HepG2 (cell line): Measurements from ENCODE around the gene QKI. TPM values are rescaled to one million over a fixed set of nuclear protein-coding genes. Genes with fewer than 3 reads are reported as not detected.

Experiments
- ATF1 ChIP-seq: IDR thresholded peaks from 2 replicates; pipeline ENCODE4 v1.6.1; 2016; ENCODE audit warnings: mild to moderate bottlenecking, control low read depth
- GFI1 ChIP-seq: sonication (generic); formaldehyde crosslinking; IDR thresholded peaks from 2 replicates; pipeline ENCODE4 v1.5.0; 2020; ENCODE audit warnings: missing genetic modification reagents, mild to moderate bottlenecking, borderline replicate concordance
- KLF13 ChIP-seq: sonication (generic); formaldehyde crosslinking; IDR thresholded peaks from 2 replicates; pipeline ENCODE4 v1.4.0; 2020; ENCODE audit warnings: mild to moderate bottlenecking, missing genetic modification reagents
- MAFG ChIP-seq: sonication (generic); formaldehyde crosslinking; IDR thresholded peaks from 2 replicates; pipeline ENCODE4 v1.5.1; 2020; ENCODE audit warnings: mild to moderate bottlenecking, missing genetic modification reagents
- MYC ChIP-seq: sonication (generic); formaldehyde crosslinking; IDR thresholded peaks from 2 replicates; pipeline ENCODE4 v1.9.0; 2021; ENCODE audit warnings: missing genetic modification reagents, borderline replicate concordance
- NCOA1 ChIP-seq: sonication (generic); formaldehyde crosslinking; IDR thresholded peaks from 2 replicates; pipeline ENCODE4 v1.9.0; 2021; ENCODE audit warnings: missing genetic modification reagents
- NCOA5 ChIP-seq: sonication (generic); formaldehyde crosslinking; IDR thresholded peaks from 2 replicates; pipeline ENCODE4 v1.4.0; 2020; ENCODE audit warnings: missing genetic modification reagents
- SALL1 ChIP-seq: sonication (generic); formaldehyde crosslinking; IDR thresholded peaks from 2 replicates; pipeline ENCODE4 v1.8.0; 2022; ENCODE audit warnings: mild to moderate bottlenecking, missing genetic modification reagents
- SIX1 ChIP-seq: sonication (generic); formaldehyde crosslinking; IDR thresholded peaks from 2 replicates; pipeline ENCODE4 v1.4.0; 2020; ENCODE audit warnings: missing genetic modification reagents, borderline replicate concordance
- SRY ChIP-seq: sonication (generic); formaldehyde crosslinking; IDR thresholded peaks from 2 replicates; pipeline ENCODE4 v1.8.0; 2022; ENCODE audit warnings: mild to moderate bottlenecking, missing genetic modification reagents
- ZNF468 ChIP-seq: sonication (generic); formaldehyde crosslinking; IDR thresholded peaks from 2 replicates; pipeline ENCODE4 v1.8.0; 2022; ENCODE audit warnings: mild to moderate bottlenecking, moderate library complexity, missing genetic modification reagents
- ZNF570 ChIP-seq: sonication (generic); formaldehyde crosslinking; IDR thresholded peaks from 2 replicates; pipeline ENCODE4 v1.4.0; 2020; ENCODE audit warnings: mild to moderate bottlenecking, missing genetic modification reagents, borderline replicate concordance
- ZNF761 ChIP-seq: sonication (generic); formaldehyde crosslinking; conservative IDR thresholded peaks from 2 replicates; pipeline ENCODE4 v1.4.0; 2020; ENCODE audit warnings: mild to moderate bottlenecking, missing genetic modification reagents
- polyA plus RNA-seq, 8 experiments: library from polyadenylated mRNA; depleted of rRNA in 3 of 8; stranded (reverse) in 7 of 8; unstranded in 1 of 8; fragments of >200 nt; fragmentation: Illumina TruSeq in 4 of 8; extraction: Trizol in 4 of 8; gene quantifications; 2 replicates each; pipeline versions ENCODE4 v1.2.1 to v1.2.3, GENCODE V29; 2011 to 2016; ENCODE audit warnings: low read depth in 4 of 8, missing spikeins in 1 of 8, mixed read lengths in 1 of 8; ENCODE audit not compliant: insufficient read depth in 1 of 8
- total RNA-seq, 5 experiments: library from RNA; depleted of rRNA; stranded (reverse); fragments of >200 nt; fragmentation: Illumina TruSeq; extraction: Trizol; gene quantifications; 2 replicates each; pipeline ENCODE4 v1.2.3, GENCODE V29; 2016; ENCODE audit warnings: low read depth in 1 of 5
- TF ChIP-seq, protein P1 (sequence below): sonication (generic); formaldehyde crosslinking; conservative IDR thresholded peaks from 2 replicates; pipeline ENCODE4 v1.8.0; 2022; ENCODE audit warnings: missing genetic modification reagents
- TF ChIP-seq, protein P2 (sequence below), 2 experiments: IDR thresholded peaks; 2 replicates each; pipeline ENCODE4 v1.6.1; 2011 to 2012; ENCODE audit warnings: low read length in 2 of 2, borderline replicate concordance in 1 of 2, low read depth in 1 of 2, mild to moderate bottlenecking in 1 of 2, moderate library complexity in 1 of 2

QKI gene
- total and polyA plus RNA-seq, 2 of the 13 experiments (the other 11 are each of a cell fraction or from before 2014, with no cell fraction given), result 136 to 137 TPM

DNA sequence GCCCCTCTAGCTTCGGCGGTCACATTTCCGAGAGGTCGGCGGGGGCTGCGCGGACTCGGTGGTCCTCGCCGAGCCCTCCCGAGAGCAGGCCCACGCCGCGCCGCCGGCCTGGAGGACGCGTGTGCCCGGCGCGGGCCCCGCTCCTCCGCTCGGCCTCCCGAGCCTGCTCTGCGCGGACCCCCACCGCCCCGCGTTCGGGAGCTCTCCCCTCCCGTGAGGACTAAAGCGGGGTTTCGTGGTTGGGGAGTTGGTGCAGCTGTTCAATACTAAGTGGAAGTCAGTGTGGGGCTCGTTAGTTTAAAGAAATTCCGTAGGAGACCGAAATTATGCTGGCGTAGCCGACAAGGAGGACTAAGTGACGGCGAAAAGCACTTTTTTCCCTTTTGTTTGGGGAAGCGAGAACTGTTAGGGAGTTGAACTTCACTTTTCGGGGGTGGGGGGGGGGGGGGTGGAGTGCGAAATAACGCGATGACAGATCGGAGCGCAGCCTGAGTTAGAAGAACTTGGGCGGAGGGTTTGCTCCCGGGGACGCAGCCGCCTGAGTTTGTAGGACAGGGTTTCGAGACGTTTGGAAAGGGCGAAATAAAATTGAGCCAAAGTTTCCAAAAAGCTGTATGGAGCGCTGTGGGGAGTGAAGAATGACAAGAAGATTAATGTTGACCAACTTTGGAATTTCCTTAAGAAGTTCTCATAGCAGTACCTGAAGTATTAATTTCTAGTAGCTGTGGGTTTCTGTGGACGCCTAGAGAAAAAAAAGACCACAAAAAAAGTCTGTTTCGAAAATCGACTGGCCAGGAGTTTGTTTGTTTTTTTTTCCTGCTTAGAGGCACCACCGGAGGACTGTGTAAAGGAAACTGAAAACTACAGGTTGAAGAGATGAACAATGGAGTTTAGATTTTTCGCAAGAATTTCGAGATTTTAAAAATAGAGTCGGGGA is 1.4 kb downstream of the QKI start (continued):
- TF ChIP-seq, protein P1, sequence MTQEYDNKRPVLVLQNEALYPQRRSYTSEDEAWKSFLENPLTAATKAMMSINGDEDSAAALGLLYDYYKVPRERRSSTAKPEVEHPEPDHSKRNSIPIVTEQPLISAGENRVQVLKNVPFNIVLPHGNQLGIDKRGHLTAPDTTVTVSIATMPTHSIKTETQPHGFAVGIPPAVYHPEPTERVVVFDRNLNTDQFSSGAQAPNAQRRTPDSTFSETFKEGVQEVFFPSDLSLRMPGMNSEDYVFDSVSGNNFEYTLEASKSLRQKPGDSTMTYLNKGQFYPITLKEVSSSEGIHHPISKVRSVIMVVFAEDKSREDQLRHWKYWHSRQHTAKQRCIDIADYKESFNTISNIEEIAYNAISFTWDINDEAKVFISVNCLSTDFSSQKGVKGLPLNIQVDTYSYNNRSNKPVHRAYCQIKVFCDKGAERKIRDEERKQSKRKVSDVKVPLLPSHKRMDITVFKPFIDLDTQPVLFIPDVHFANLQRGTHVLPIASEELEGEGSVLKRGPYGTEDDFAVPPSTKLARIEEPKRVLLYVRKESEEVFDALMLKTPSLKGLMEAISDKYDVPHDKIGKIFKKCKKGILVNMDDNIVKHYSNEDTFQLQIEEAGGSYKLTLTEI, result no peak
- no peak for TF ChIP-seq MAFG
- no peak for TF ChIP-seq GFI1 (CRISPR knock-in tag)
- no peak for TF ChIP-seq ZNF570 (CRISPR knock-in tag)
- no peak for TF ChIP-seq SIX1
- no peak for TF ChIP-seq ZNF761 (CRISPR knock-in tag)
- TF ChIP-seq ATF1 (CRISPR knock-in tag), result no peak
- peak; percentile 21; the same call in 1 of the 2 replicates for TF ChIP-seq MYC (CRISPR knock-in tag)
- TF ChIP-seq, protein P2, sequence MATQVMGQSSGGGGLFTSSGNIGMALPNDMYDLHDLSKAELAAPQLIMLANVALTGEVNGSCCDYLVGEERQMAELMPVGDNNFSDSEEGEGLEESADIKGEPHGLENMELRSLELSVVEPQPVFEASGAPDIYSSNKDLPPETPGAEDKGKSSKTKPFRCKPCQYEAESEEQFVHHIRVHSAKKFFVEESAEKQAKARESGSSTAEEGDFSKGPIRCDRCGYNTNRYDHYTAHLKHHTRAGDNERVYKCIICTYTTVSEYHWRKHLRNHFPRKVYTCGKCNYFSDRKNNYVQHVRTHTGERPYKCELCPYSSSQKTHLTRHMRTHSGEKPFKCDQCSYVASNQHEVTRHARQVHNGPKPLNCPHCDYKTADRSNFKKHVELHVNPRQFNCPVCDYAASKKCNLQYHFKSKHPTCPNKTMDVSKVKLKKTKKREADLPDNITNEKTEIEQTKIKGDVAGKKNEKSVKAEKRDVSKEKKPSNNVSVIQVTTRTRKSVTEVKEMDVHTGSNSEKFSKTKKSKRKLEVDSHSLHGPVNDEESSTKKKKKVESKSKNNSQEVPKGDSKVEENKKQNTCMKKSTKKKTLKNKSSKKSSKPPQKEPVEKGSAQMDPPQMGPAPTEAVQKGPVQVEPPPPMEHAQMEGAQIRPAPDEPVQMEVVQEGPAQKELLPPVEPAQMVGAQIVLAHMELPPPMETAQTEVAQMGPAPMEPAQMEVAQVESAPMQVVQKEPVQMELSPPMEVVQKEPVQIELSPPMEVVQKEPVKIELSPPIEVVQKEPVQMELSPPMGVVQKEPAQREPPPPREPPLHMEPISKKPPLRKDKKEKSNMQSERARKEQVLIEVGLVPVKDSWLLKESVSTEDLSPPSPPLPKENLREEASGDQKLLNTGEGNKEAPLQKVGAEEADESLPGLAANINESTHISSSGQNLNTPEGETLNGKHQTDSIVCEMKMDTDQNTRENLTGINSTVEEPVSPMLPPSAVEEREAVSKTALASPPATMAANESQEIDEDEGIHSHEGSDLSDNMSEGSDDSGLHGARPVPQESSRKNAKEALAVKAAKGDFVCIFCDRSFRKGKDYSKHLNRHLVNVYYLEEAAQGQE (IDR thresholded peaks at IDR 0.05; ENCODE audit: borderline replicate concordance in 1 of 2, low read depth in 1 of 2, low read length in 2 of 2), result peak in 1 of 2 experiments; percentile 23; a peak in 1 of 4 replicates
- TF ChIP-seq ZNF468 (CRISPR knock-in tag), result 0 out of 2 replicates have a peak, but pooled peaks have one; percentile 33
- no peak for TF ChIP-seq KLF13 (CRISPR knock-in tag)
- TF ChIP-seq SRY (CRISPR knock-in tag), result no peak
- no peak for TF ChIP-seq SALL1
- TF ChIP-seq NCOA1, result no peak
- no peak for TF ChIP-seq NCOA5 (CRISPR knock-in tag)
